Measurements from ENCODE around the gene HOMER2.

Gene HOMER2

DNA sequence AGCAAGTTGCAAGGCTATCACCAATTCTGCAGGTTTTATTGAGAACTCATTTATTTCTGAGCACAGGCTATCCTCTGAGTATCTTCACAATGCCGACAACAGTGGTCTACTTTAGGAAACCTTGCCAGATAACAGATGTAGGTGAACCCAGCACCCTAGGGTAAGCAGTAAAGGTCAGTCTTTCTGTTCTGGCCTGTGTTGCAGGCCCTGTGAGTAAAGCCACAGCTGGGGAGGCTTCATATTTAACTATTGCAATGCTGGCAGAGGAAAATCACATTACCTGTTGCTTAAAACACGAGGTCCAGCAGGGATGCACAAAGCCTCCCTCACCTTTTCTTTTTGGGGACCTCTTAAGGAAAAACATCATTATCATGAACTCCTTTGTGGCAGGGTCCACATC is 87.6 kb downstream of the HOMER2 start:
- DNase-seq (ENCODE audit: insufficient read length, low spot score), result no peak
- TF ChIP-seq POLR2A (IDR thresholded peaks at IDR 0.05; ENCODE audit: low read depth, low read length), result no peak
- FAIRE-seq, result no peak

GRCh38 chr15:82862886-82863285 is 89.6 kb downstream of the HOMER2 start:
- no peak for FAIRE-seq
- TF ChIP-seq POLR2A (IDR thresholded peaks at IDR 0.05; ENCODE audit: low read depth, low read length), result no peak
- no peak for DNase-seq (ENCODE audit: insufficient read length, low spot score)

GRCh38 chr15:82858932-82859331 is 93.6 kb downstream of the HOMER2 start:
- DNase-seq (ENCODE audit: insufficient read length, low spot score), result no peak
- no peak for TF ChIP-seq POLR2A (IDR thresholded peaks at IDR 0.05; ENCODE audit: low read depth, low read length)
- no peak for FAIRE-seq

DNA sequence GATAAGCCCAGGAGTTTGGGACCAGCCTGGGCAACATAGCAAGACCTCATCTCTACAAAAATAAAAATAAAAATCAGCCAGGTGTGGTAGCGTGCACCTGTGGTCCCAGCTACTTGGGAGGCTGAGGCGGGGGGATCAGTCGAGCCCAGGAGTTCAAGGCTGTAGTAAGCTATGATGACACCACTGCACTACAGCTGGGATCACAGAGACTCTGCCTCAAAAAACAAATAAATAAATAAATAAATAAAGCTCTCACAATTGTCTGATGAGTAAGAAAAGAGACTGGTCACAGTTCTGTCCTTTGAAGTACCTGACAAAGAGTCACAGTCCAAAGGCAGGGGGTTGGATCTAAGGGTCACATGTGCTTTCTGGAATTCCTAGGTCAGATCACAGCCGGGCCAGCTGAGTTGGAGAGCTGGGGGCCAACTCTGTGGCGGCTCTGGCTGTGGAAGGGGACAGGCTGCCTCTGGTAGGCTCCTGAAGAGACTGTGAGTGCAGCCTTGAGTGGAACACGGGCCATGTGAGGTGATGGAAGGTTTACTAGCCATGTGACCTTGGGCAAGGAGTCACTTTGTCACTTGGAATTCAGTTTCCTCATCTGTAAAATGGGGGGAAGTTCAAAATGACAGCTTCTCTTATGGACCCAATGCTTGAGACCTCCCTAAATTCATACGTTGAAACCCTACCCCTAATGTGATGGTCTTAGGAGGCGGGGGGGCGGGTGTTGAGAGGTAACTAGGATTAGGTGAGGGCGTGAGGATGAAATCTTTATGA is 95.9 kb downstream of the HOMER2 start:
- TF ChIP-seq POLR2A (IDR thresholded peaks at IDR 0.05; ENCODE audit: low read depth, low read length), result no peak
- DNase-seq (ENCODE audit: insufficient read length, low spot score) (no peak), FAIRE-seq (no peak)

DNA sequence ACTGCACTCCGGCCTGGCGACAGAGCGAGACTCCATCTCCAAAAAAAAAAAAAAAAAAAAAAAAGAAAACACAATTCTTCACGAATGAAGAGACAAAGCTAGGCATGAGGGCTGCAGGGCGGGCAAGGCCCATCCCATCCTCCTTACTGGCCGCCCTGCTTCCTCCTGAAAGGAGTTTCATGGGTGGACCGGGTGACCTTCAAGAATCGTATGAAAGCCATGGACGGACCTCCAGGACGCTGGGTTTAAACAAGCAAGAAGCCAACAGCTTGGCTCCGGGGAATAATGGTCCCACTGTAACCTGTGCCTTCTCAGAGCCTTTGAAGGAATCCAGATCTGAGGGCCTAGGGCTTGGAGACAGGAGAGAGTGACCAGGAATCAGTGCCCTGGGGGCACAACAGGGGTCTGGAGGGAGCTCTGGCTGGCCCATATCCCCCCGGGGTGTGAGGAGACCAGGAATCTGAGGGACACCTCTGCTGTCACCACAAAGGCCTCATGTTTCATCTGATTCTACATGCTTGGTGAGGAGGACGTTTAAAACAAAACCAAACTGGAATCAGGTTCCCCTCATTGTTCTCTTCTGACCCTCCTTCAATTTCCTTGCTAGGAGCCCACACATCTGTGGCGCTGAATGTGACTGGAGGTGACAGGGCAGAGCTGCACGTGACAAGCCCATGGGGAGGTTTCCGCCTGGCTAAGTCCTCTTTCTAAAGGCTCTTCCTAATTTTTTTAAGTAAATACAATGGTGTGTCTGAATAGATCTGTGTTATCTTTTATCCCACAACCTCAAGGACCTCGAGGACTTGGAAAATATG is 97.0 kb downstream of the HOMER2 start:
- DNase-seq (ENCODE audit: insufficient read length, low spot score) (no peak), FAIRE-seq (no peak)
- no peak for TF ChIP-seq POLR2A (IDR thresholded peaks at IDR 0.05; ENCODE audit: low read depth, low read length)

- FAIRE-seq (no peak), DNase-seq (ENCODE audit: insufficient read length, low spot score) (no peak)
- TF ChIP-seq POLR2A (IDR thresholded peaks at IDR 0.05; ENCODE audit: low read depth, low read length), result no peak
These were observed 98.0 kb downstream of the HOMER2 start for GRCh38 chr15:82854554-82854953.

GRCh38 chr15:82852941-82853561 is 99.5 kb downstream of the HOMER2 start:
- no peak for DNase-seq (ENCODE audit: insufficient read length, low spot score)
- TF ChIP-seq POLR2A (IDR thresholded peaks at IDR 0.05; ENCODE audit: low read depth, low read length), result no peak
- no peak for FAIRE-seq

DNA sequence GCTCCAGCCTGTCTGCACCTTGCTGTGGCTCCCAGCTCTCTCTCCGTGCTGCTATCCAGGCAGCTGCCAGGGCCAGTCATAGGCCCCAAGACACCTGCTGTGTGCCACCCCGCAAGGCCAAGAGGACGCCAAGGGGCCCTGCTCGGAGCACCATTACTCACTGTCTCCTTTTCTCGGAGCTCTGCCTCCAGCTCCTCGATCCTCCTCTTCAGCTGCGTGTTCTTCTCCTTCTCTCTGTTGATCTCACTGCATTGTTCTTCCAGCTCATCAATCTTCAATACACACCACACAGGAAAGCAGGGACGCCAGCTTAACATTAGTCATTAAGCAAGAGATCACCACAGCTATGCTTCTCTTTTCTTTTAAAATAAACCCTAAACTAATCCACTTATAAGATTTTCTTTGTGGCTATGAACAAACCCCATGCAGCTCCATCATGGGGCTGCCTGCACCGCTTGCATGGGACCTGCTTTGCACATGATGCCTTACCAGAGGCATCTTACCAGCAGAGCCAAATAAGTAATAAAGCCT is 100.5 kb downstream of the HOMER2 start:
- DNase-seq (ENCODE audit: insufficient read length, low spot score) (peak; percentile 61), FAIRE-seq (no peak)
- no peak for TF ChIP-seq POLR2A (IDR thresholded peaks at IDR 0.05; ENCODE audit: low read depth, low read length)

GRCh38 chr15:82851306-82851850 is 101.1 kb downstream of the HOMER2 start:
- FAIRE-seq (no peak), DNase-seq (ENCODE audit: insufficient read length, low spot score) (no peak)
- TF ChIP-seq POLR2A (IDR thresholded peaks at IDR 0.05; ENCODE audit: low read depth, low read length), result no peak

- DNase-seq (ENCODE audit: insufficient read length, low spot score), result no peak
These were observed 101.8 kb downstream of the HOMER2 start for GRCh38 chr15:82850731-82851130.

DNA sequence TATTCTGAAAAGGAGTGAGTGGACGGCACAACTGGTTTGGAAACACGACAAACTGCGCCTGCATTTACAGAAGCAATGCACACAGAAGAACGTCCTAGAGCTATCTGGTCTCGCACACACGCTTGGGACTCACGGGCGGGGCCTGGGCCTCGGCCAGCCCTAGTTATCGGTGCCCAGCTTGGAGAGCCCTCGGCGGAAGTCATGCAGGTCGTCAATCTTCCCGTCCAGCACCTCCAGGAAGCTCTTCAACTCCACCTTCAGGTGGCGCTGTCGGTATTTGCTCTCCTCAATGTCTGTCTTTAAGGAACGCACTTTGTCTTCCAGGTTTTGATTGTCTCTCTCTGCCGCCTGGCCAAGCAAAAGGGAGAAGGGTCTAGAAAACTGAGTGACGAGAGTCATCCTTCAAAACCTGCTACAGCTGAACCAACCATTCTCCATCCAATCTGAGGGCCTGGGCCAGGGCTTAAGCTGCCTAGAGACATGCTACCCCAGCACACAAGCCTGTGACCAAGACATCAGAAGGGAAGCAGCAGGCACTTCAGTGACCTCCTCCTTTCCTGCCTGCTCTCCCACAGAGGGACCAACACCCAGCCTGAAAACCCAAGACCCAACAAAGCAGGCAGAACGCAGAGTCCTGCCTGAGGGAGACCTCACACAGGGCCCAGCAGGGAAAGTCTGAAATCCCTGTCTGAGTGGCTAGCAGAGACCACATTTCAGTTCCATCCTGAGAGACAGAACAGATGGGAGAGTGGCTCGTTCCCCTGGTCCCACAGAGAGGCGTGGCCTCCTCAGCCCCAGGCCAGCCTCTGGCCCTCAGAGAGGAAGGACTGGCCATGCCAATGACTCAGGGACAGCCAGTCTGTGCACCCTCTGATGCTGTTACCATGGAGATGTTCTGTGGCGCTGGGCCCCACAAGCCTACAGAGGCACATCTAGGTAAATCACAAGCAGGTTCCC is 102.7 kb downstream of the HOMER2 start:
- DNase-seq (ENCODE audit: insufficient read length, low spot score) (peak; percentile 57), FAIRE-seq (no peak)
- TF ChIP-seq POLR2A (IDR thresholded peaks at IDR 0.05; ENCODE audit: low read depth, low read length), result no peak

More at GRCh38 chr15:82850731-82851130, 101.8 kb downstream of the HOMER2 start:
- no peak for FAIRE-seq
- TF ChIP-seq POLR2A (IDR thresholded peaks at IDR 0.05; ENCODE audit: low read depth, low read length), result no peak

- FAIRE-seq (no peak), DNase-seq (ENCODE audit: insufficient read length, low spot score) (no peak)
- TF ChIP-seq POLR2A (IDR thresholded peaks at IDR 0.05; ENCODE audit: low read depth, low read length), result no peak
These were observed 104.1 kb downstream of the HOMER2 start for GRCh38 chr15:82848241-82848993.

Measured in H54 (cell line).